ENCODE measurements around the gene LCK.
"Not testable (repeated sequence)": the region's sequence is repeated elsewhere in the genome, so short reads cannot be mapped to it uniquely, and the experiment has no call there.

The LCK gene

DNA sequence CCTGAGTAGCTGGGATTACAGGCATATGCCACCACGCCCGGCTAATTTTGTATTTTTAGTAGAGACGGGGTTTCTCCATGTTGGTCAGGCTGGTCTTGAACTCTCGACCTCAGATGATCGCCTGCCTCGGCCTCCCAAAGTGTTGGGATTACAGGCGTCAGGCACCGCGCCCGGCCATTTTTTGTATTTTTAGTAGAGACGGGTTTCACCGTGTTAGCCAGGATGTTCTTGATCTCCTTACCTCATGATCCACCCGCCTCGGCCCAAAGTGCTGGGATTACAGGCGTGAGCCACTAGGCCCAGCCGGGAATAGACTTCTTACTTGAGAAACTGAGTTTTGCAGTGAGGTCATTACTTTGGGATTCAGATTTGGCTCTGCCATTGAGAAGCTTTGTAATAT, 47.1 kb downstream of the LCK start:
- not testable (repeated sequence) for H3K4me3 ChIP-seq (ENCODE audit: insufficient read depth in 1 of 2, low read depth in 1 of 2, low read length in 2 of 2); H2BK12ac ChIP-seq (ENCODE audit: low read length in 2 of 2); H2AK5ac ChIP-seq (ENCODE audit: low read length, severe bottlenecking); H3K27me3 ChIP-seq (ENCODE audit: control insufficient read depth in 1 of 2, insufficient read depth in 1 of 2, low read length in 2 of 2); H4K91ac ChIP-seq (ENCODE audit: low read length); H4K8ac ChIP-seq (ENCODE audit: low read length); DNase-seq; H3K4me1 ChIP-seq (ENCODE audit: control insufficient read depth, insufficient read depth, low read depth, low read length); H2BK120ac ChIP-seq (ENCODE audit: low read depth, low read length); H2BK15ac ChIP-seq (ENCODE audit: low read depth, poor library complexity, severe bottlenecking); H3K9me3 ChIP-seq (ENCODE audit: control insufficient read depth, low read length); H3K27ac ChIP-seq (ENCODE audit: low read length, poor library complexity, severe bottlenecking); H3K4ac ChIP-seq (ENCODE audit: low read depth in 1 of 2, low read length in 2 of 2); H3K4me2 ChIP-seq (ENCODE audit: low read length, poor library complexity, severe bottlenecking); H3K14ac ChIP-seq (ENCODE audit: low read length in 2 of 2); H2AFZ ChIP-seq (ENCODE audit: low read depth, low read length); H3K18ac ChIP-seq (ENCODE audit: low read depth in 1 of 2, low read length in 2 of 2); H3K9ac ChIP-seq (ENCODE audit: low read length); H3K23ac ChIP-seq (ENCODE audit: low read length in 2 of 2); H2BK5ac ChIP-seq (ENCODE audit: low read depth, low read length, poor library complexity, severe bottlenecking)
- Histone ChIP-seq H3K79me1 (replicated peaks; ENCODE audit: low read length, poor library complexity, severe bottlenecking) (peaks cover 13% of the 10 kb centered on the region), H3K36me3 (ENCODE audit: control insufficient read depth in 1 of 2, insufficient read depth in 2 of 2, low read depth in 1 of 2, low read length in 2 of 2) (peaks cover 7 to 14% of the 10 kb centered on the region in 2 experiments)
- 98% methylated on average over 16 of the region's 16 CpGs for WGBS

DNA sequence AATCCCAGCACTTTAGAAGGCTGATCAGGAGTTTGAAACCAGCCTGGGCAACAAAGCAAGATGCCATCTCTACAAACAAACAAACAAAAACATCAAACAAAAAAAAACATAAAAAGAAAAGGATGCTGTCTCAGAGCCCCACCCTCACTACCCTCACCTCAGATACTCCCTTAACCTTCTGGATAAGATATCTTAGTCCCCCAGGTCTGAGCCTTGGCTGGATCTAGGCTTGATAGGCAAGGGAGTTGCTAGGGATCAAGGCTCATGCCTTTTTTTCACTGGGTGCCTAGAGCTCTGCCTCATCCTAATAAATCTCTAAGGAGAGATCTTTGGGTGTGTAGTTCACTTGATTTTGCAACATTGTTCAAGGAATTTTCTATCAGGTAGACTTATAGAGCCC, 48.3 kb downstream of the LCK start:
- Histone ChIP-seq H2AFZ (ENCODE audit: low read depth, low read length) (no peak overlapping the region), H3K4me3 (ENCODE audit: insufficient read depth in 1 of 2, low read depth in 1 of 2, low read length in 2 of 2) (no peak overlapping the region), H3K4me2 (ENCODE audit: low read length, poor library complexity, severe bottlenecking) (no peak overlapping the region), H3K79me1 (replicated peaks; ENCODE audit: low read length, poor library complexity, severe bottlenecking) (peaks cover 17% of the 10 kb centered on the region), H2BK5ac (ENCODE audit: low read depth, low read length, poor library complexity, severe bottlenecking) (no peak overlapping the region), H3K9me3 (ENCODE audit: control insufficient read depth, low read length) (no peaks in the 10 kb centered on the region), H4K91ac (ENCODE audit: low read length) (no peak overlapping the region), H3K18ac (ENCODE audit: low read depth in 1 of 2, low read length in 2 of 2) (no peak overlapping the region), H2BK12ac (ENCODE audit: low read length in 2 of 2) (no peak overlapping the region), H3K4me1 (ENCODE audit: control insufficient read depth, insufficient read depth, low read depth, low read length) (peaks cover 4% of the 10 kb centered on the region), H3K36me3 (ENCODE audit: control insufficient read depth in 1 of 2, insufficient read depth in 2 of 2, low read depth in 1 of 2, low read length in 2 of 2) (peaks cover 12 to 24% of the 10 kb centered on the region in 2 experiments), H2BK15ac (ENCODE audit: low read depth, poor library complexity, severe bottlenecking) (no peak overlapping the region), H2BK120ac (ENCODE audit: low read depth, low read length) (no peak overlapping the region), H2AK5ac (ENCODE audit: low read length, severe bottlenecking) (no peak overlapping the region), H3K27ac (ENCODE audit: low read length, poor library complexity, severe bottlenecking) (no peak overlapping the region), H3K27me3 (ENCODE audit: control insufficient read depth in 1 of 2, insufficient read depth in 1 of 2, low read length in 2 of 2) (no peaks in the 10 kb centered on the region), H3K14ac (ENCODE audit: low read length in 2 of 2) (no peak overlapping the region), H4K8ac (ENCODE audit: low read length) (no peak overlapping the region), H3K9ac (ENCODE audit: low read length) (no peak overlapping the region), H3K23ac (ENCODE audit: low read length in 2 of 2) (no peak overlapping the region), H3K4ac (ENCODE audit: low read depth in 1 of 2, low read length in 2 of 2) (no peak overlapping the region)
- no peak for DNase-seq

DNA sequence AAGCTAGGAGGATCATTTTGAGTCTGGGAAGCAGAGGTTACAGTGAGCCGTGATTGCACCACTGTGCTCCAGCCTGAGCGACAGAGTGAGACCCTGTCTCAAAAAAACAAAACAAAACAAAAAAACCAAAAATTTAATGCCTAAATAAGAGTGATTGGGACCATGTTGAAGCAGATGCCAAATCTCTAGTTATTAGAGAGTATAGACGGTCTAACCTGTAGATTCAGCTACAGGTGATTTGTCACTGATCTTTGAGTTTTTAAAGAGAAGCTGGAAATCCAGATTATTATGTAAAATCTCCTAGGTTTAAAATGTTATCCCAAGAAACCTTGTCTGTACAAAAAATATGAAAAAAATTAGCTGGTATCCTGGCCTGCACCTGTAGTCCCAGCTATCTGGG, 52.3 kb downstream of the LCK start:
- Histone ChIP-seq H2BK12ac (ENCODE audit: low read length in 2 of 2) (no peak overlapping the region), H3K14ac (ENCODE audit: low read length in 2 of 2) (no peak overlapping the region), H3K27me3 (ENCODE audit: control insufficient read depth in 1 of 2, insufficient read depth in 1 of 2, low read length in 2 of 2) (no peaks in the 10 kb centered on the region), H3K4me3 (ENCODE audit: insufficient read depth in 1 of 2, low read depth in 1 of 2, low read length in 2 of 2) (no peak overlapping the region), H3K23ac (ENCODE audit: low read length in 2 of 2) (no peak overlapping the region), H3K79me1 (replicated peaks; ENCODE audit: low read length, poor library complexity, severe bottlenecking) (peaks cover 23% of the 10 kb centered on the region), H2BK15ac (ENCODE audit: low read depth, poor library complexity, severe bottlenecking) (no peak overlapping the region), H3K18ac (ENCODE audit: low read depth in 1 of 2, low read length in 2 of 2) (no peak overlapping the region), H3K4me2 (ENCODE audit: low read length, poor library complexity, severe bottlenecking) (no peak overlapping the region), H3K4ac (ENCODE audit: low read depth in 1 of 2, low read length in 2 of 2) (no peak overlapping the region), H3K27ac (ENCODE audit: low read length, poor library complexity, severe bottlenecking) (no peak overlapping the region), H3K36me3 (ENCODE audit: control insufficient read depth in 1 of 2, insufficient read depth in 2 of 2, low read depth in 1 of 2, low read length in 2 of 2) (peaks cover 21 to 37% of the 10 kb centered on the region in 2 experiments), H2BK120ac (ENCODE audit: low read depth, low read length) (no peak overlapping the region), H2AFZ (ENCODE audit: low read depth, low read length) (no peak overlapping the region), H2AK5ac (ENCODE audit: low read length, severe bottlenecking) (no peak overlapping the region), H3K4me1 (ENCODE audit: control insufficient read depth, insufficient read depth, low read depth, low read length) (no peaks in the 10 kb centered on the region), H2BK5ac (ENCODE audit: low read depth, low read length, poor library complexity, severe bottlenecking) (no peak overlapping the region), H3K9ac (ENCODE audit: low read length) (no peak overlapping the region), H4K91ac (ENCODE audit: low read length) (no peak overlapping the region), H3K9me3 (ENCODE audit: control insufficient read depth, low read length) (peaks cover 13% of the 10 kb centered on the region), H4K8ac (ENCODE audit: low read length) (no peak overlapping the region)
- WGBS: 91% methylated on average over 1 of the region's 3 CpGs
- DNase-seq: no peak

DNA sequence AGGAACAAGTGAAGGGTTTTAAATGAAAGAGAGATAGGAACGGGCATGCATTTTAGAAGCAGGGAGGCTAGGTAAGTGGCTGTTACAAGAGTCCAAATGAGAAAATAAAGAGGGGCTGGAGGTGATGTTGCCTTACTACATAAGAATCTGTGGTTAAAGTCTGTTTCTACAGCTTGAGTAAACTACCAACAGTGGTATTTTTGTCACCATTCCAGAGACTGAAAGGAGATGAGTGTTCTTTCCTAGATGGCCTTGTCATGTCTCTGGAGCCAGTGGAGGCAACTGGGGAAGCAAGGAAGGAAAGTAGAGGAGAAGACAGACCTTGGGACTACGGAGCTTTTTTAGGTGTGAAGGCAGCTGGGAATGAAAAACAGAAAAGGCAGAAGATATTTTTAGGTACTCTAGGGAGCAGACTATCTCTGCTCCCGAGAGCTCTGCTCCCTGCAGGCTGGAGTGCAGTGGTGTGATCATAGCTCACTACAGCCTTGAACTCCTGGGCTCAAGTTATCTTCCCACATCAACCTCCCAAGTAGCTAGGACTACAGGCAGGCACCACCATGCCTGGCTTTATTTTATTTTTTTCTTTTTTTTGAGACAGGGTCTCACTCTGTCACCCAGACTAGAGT, 53.0 kb downstream of the LCK start:
- H3K23ac ChIP-seq (ENCODE audit: low read length in 2 of 2): no peak overlapping the region
- H3K4ac ChIP-seq (ENCODE audit: low read depth in 1 of 2, low read length in 2 of 2): no peak overlapping the region
- H3K4me3 ChIP-seq (ENCODE audit: insufficient read depth in 1 of 2, low read depth in 1 of 2, low read length in 2 of 2): no peak overlapping the region
- no peak overlapping the region for H3K14ac ChIP-seq (ENCODE audit: low read length in 2 of 2)
- H3K4me2 ChIP-seq (ENCODE audit: low read length, poor library complexity, severe bottlenecking): no peak overlapping the region
- H3K9me3 ChIP-seq (ENCODE audit: control insufficient read depth, low read length): peaks cover 13% of the 10 kb centered on the region
- no peak overlapping the region for H4K8ac ChIP-seq (ENCODE audit: low read length)
- H3K4me1 ChIP-seq (ENCODE audit: control insufficient read depth, insufficient read depth, low read depth, low read length): peaks cover 2% of the 10 kb centered on the region
- H3K9ac ChIP-seq (ENCODE audit: low read length): no peak overlapping the region
- DNase-seq: no peak
- H2BK120ac ChIP-seq (ENCODE audit: low read depth, low read length): no peak overlapping the region
- H3K36me3 ChIP-seq (ENCODE audit: control insufficient read depth in 1 of 2, insufficient read depth in 2 of 2, low read depth in 1 of 2, low read length in 2 of 2): peaks cover 21 to 37% of the 10 kb centered on the region in 2 experiments
- no peaks in the 10 kb centered on the region for H3K27me3 ChIP-seq (ENCODE audit: control insufficient read depth in 1 of 2, insufficient read depth in 1 of 2, low read length in 2 of 2)
- no peak overlapping the region for H2BK5ac ChIP-seq (ENCODE audit: low read depth, low read length, poor library complexity, severe bottlenecking)
- H3K18ac ChIP-seq (ENCODE audit: low read depth in 1 of 2, low read length in 2 of 2): no peak overlapping the region
- H2BK12ac ChIP-seq (ENCODE audit: low read length in 2 of 2): no peak overlapping the region
- no peak overlapping the region for H4K91ac ChIP-seq (ENCODE audit: low read length)
- H3K79me1 ChIP-seq (replicated peaks; ENCODE audit: low read length, poor library complexity, severe bottlenecking): peaks cover 26% of the 10 kb centered on the region
- no peak overlapping the region for H2BK15ac ChIP-seq (ENCODE audit: low read depth, poor library complexity, severe bottlenecking)
- WGBS: 93% methylated on average over 3 of the region's 3 CpGs
- H2AFZ ChIP-seq (ENCODE audit: low read depth, low read length): no peak overlapping the region
- no peak overlapping the region for H2AK5ac ChIP-seq (ENCODE audit: low read length, severe bottlenecking)
- no peak overlapping the region for H3K27ac ChIP-seq (ENCODE audit: low read length, poor library complexity, severe bottlenecking)

Measured in mesenchymal stem cell (in vitro differentiated cells and primary cell).